ENCODE data around the gene IL20RA. TPM values are rescaled to one million over a fixed set of nuclear protein-coding genes. Genes with fewer than 3 reads are reported as not detected.

Gene IL20RA
- total RNA-seq, 2 donors from 2014 or later, result not detected

DNA sequence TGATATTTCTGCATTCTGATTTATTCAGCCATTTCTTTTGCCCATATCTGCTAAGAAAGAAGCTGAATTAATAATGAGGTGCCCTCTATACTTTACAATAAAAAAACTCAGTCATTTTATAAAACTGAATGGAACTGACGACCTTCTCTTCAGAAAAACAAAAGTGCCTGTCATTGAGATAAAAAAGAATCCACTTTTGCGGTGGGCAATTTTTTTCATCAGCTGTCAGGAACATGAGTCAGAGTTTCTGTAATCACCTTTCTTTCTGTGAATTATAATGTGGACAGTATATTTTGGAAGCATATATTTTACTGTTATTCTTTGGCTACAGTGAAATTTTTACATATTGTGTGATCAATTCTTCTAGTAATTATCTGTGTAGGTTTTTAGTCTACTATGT, 33.4 kb downstream of the IL20RA start:
- H3K4me1 Mint-ChIP-seq (ENCODE audit: low read depth), result no peaks in the 10 kb centered on the region
- DNase-seq, result no peak
- no peak for ATAC-seq (replicated peaks in 1 of 2)
- H3K4me3 Mint-ChIP-seq, result no peak overlapping the region
- no peaks in the 10 kb centered on the region for H3K36me3 Mint-ChIP-seq (ENCODE audit: insufficient read depth in 2 of 2)
- H3K27ac Mint-ChIP-seq, result no peak overlapping the region
- H3K9me3 Mint-ChIP-seq, result no peaks in the 10 kb centered on the region
- H3K27me3 Mint-ChIP-seq (ENCODE audit: low read depth), result peaks cover 48% of the 10 kb centered on the region

DNA sequence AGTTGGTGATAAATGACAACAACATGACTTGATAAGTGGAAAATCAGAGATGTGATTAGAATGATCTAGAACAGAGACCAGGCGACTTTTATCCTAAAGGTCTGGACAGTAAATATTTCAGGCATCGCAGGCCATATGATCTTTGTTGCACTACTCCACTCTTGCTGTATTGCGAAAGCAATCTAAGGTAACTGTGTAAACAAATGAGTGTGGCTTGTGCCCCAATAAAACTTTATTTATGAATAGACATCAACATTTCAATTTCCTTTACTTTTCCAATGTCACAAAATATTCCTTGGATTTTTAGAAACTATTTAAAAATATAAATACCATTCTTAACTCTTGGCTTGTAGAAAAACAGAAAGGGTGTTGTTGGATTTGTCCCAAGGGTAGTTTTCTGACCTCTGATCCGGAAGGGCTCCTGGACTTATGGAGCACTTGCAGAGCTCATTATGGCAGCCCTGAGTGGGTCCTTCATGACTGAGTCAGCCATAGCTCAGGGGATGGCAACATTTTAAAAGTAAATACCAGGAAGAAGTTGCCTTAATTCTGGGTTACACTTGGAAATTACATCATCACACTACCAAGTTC, 34.5 kb downstream of the IL20RA start:
- no peak for DNase-seq
- Mint-ChIP-seq H3K27ac (no peak overlapping the region), H3K36me3 (ENCODE audit: insufficient read depth in 2 of 2) (no peaks in the 10 kb centered on the region), H3K4me3 (no peak overlapping the region), H3K27me3 (ENCODE audit: low read depth) (peaks cover 36% of the 10 kb centered on the region), H3K9me3 (no peaks in the 10 kb centered on the region), H3K4me1 (ENCODE audit: low read depth) (no peaks in the 10 kb centered on the region)
- no peak for ATAC-seq (replicated peaks in 1 of 2)

DNA sequence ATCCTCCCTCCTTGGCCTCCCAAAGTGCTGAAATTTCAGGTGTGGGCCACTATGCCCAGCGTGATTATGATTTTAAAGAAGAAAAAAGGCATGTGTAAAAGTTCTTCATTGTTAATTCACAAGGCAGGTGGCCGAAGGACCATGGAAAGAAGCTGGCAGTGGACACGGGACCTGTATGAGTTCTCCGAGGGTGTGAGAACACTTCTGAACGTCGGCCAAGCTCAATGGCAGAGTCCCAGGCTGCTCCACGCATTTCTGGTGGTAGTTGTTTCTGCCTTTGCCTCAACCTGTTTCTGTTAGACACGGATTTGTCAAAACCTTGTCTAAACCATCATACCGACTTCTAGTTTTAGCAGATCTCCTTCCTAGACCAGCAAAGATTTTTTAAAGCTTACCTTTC, 36.6 kb downstream of the IL20RA start:
- no peak overlapping the region for H3K4me3 Mint-ChIP-seq
- DNase-seq (no peak), ATAC-seq (replicated peaks in 1 of 2) (no peak)
- H3K9me3 Mint-ChIP-seq, result no peaks in the 10 kb centered on the region
- no peak overlapping the region for H3K27ac Mint-ChIP-seq
- H3K36me3 Mint-ChIP-seq (ENCODE audit: insufficient read depth in 2 of 2), result no peaks in the 10 kb centered on the region
- no peaks in the 10 kb centered on the region for H3K4me1 Mint-ChIP-seq (ENCODE audit: low read depth)
- peaks cover 35% of the 10 kb centered on the region for H3K27me3 Mint-ChIP-seq (ENCODE audit: low read depth)

DNA sequence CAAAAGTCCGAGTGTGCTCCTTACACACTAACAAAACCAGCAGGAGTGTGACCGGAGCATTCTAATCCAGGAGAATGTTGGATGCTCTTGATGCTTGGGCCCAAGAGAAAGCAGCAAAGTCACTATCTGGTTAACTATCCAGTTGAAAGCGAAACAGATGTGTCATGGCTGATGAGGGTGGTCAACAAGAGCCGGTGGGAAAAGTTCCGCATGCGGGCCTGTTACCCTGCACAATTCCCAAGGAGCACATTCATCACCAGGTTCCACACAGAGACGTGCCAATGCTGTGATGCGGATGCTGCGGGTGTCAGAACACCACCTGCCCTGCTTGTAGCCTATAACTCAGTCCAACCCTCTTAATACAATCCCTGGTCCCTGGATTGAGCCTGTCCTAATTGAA, 38.7 kb downstream of the IL20RA start:
- Mint-ChIP-seq H3K36me3 (ENCODE audit: insufficient read depth in 2 of 2) (no peaks in the 10 kb centered on the region), H3K4me1 (ENCODE audit: low read depth) (peaks cover 2% of the 10 kb centered on the region), H3K9me3 (no peaks in the 10 kb centered on the region), H3K27ac (no peak overlapping the region), H3K27me3 (ENCODE audit: low read depth) (peaks cover 36% of the 10 kb centered on the region), H3K4me3 (no peak overlapping the region)
- ATAC-seq (replicated peaks in 1 of 2), result no peak
- no peak for DNase-seq

DNA sequence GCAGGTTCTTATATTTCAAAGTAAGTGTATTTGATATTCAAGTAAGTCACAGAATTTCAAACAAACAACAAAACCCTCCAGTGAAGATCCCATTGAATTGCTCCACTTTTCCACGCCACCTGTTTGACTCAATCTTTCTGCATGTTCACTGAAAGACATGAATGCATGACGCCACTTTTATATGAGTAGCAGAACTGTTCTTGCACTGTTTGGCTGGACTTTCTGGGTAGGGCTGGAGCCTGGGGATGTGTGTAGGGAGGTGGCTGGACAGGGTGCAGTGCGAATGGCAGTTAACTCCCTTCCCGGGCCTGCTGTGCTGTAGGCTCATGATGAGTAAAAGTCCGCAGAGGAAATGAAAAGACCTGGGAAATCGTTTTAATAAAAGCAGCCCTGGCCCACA, 39.7 kb downstream of the IL20RA start:
- no peaks in the 10 kb centered on the region for H3K9me3 Mint-ChIP-seq
- H3K4me3 Mint-ChIP-seq, result no peak overlapping the region
- ATAC-seq (replicated peaks in 1 of 2) (no peak), DNase-seq (no peak)
- H3K36me3 Mint-ChIP-seq (ENCODE audit: insufficient read depth in 2 of 2), result no peaks in the 10 kb centered on the region
- H3K27ac Mint-ChIP-seq, result no peak overlapping the region
- peaks cover 5% of the 10 kb centered on the region for H3K4me1 Mint-ChIP-seq (ENCODE audit: low read depth)
- peaks cover 39% of the 10 kb centered on the region for H3K27me3 Mint-ChIP-seq (ENCODE audit: low read depth)

DNA sequence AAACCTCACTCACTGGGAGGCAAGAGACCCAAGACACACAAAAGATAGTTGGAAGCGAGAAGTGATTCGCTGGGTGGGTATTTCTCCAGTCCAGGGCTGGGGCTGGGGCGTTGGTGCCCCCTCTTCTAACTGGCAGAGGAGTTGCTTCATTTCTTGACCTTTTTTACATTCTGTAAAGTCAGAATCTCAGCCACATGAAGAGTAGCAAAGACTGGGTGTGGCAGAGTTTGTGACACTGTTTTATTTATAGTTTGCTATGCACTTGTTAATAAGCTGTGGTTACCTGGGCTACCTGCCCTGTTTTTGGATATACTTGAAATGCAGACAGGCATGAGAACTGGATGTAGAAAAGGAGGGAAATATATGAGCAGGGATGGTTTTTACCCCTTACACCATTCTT, 42.3 kb downstream of the IL20RA start:
- no peaks in the 10 kb centered on the region for H3K36me3 Mint-ChIP-seq (ENCODE audit: insufficient read depth in 2 of 2)
- H3K27ac Mint-ChIP-seq, result no peak overlapping the region
- no peak for ATAC-seq (replicated peaks in 1 of 2)
- no peaks in the 10 kb centered on the region for H3K9me3 Mint-ChIP-seq
- no peak overlapping the region for H3K4me3 Mint-ChIP-seq
- H3K4me1 Mint-ChIP-seq (ENCODE audit: low read depth), result peaks cover 5% of the 10 kb centered on the region
- no peak for DNase-seq
- H3K27me3 Mint-ChIP-seq (ENCODE audit: low read depth), result peaks cover 31% of the 10 kb centered on the region

DNA sequence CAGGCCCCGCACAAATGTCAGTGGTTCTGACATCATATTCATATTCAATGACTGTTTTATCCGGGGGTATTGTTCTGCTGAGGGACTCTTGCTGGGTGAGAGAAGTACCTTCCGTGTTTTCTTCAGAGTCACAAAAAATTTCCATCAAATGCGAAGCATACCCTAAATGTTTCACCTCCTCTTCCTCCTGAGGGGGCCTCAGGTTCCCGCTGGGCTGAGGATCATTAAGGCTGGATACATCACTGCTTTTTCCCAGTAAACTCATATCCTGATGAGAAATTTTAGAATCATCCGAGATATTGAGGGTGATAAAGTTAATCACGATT, 42.8 kb downstream of the IL20RA start:
- Mint-ChIP-seq H3K4me1 (ENCODE audit: low read depth) (peaks cover 5% of the 10 kb centered on the region), H3K36me3 (ENCODE audit: insufficient read depth in 2 of 2) (no peaks in the 10 kb centered on the region), H3K27ac (no peak overlapping the region), H3K9me3 (no peaks in the 10 kb centered on the region), H3K4me3 (no peak overlapping the region), H3K27me3 (ENCODE audit: low read depth) (peaks cover 36% of the 10 kb centered on the region)
- DNase-seq, result no peak
- ATAC-seq (replicated peaks in 1 of 2), result no peak

DNA sequence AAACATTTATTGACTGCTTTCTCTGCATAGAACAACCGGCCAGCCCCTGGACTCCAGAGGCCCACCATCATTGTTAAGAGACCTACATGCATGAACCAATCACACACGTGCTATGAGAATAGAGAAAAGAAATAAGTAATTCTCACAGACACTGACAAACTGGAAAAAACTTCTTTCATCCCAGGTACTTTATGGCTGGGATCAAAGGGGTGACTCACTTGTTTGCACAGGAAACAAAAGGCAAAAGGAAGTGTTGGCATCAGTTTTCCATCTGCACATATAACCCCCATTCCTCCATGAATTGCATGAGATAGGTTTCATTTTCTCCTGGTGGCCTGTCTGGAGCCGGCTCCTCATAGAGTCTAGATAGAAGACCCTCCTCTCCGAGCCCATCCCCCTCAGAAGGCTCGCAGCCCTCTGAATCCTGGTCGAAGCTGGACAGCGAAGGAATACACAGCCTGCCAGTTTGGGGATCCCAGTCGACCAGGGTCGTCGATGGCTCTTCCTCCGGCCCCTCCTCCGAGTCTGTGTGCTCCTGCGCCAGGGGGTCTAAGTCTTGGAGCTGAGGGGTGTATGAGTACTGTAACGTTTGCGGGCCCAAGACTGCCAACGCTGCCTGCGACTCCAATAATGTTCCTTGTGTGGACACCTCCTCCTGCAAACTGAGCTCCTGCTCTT, 43.3 kb downstream of the IL20RA start:
- Mint-ChIP-seq H3K27ac (no peak overlapping the region), H3K36me3 (ENCODE audit: insufficient read depth in 2 of 2) (no peaks in the 10 kb centered on the region), H3K9me3 (no peaks in the 10 kb centered on the region), H3K27me3 (ENCODE audit: low read depth) (peaks cover 41% of the 10 kb centered on the region), H3K4me3 (no peak overlapping the region), H3K4me1 (ENCODE audit: low read depth) (peaks cover 5% of the 10 kb centered on the region)
- DNase-seq (no peak), ATAC-seq (replicated peaks in 1 of 2) (no peak)

DNA sequence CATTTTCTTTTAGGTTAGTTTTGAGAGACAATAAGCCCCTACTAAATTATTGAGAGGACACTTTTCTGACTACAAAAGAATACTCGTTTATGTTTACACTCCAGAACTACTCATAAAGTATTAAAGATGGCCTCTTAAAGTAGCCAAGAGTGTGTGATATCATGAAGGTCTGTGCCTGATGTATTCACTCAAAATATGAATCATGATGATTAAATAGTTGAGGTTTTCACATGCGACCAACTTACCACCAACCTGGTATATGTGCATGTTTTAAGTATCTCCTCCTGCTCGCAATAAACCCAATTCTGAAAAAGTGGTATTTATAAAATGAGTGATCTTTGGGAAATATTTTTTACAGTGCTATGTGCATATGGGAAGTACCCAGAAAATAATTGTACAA, 43.9 kb downstream of the IL20RA start:
- no peaks in the 10 kb centered on the region for H3K9me3 Mint-ChIP-seq
- H3K27me3 Mint-ChIP-seq (ENCODE audit: low read depth), result peaks cover 47% of the 10 kb centered on the region
- no peak for ATAC-seq (replicated peaks in 1 of 2)
- no peak overlapping the region for H3K4me3 Mint-ChIP-seq
- no peaks in the 10 kb centered on the region for H3K36me3 Mint-ChIP-seq (ENCODE audit: insufficient read depth in 2 of 2)
- no peak overlapping the region for H3K27ac Mint-ChIP-seq
- no peak for DNase-seq
- peaks cover 5% of the 10 kb centered on the region for H3K4me1 Mint-ChIP-seq (ENCODE audit: low read depth)

DNA sequence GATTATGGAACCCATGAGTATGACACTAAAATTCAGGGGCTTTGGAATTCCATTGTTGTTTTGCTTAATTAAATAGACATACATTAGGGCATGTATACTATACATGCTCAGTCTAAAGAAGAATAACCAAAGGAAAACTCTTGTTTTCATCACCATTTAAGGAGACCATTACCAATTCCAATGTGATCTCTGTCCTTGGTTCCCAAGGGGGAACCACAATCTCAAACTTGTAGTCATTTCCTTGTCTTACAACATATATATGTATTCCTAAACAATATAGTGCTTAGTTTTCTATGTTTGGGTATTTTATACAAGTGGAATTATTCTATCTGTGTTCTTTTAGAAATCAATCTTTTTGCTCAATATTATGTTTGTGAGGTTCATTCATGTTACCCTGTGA, 49.2 kb downstream of the IL20RA start:
- no peak for ATAC-seq (replicated peaks in 1 of 2)
- Mint-ChIP-seq H3K27me3 (ENCODE audit: low read depth) (peaks cover 40% of the 10 kb centered on the region), H3K4me1 (ENCODE audit: low read depth) (no peaks in the 10 kb centered on the region), H3K4me3 (no peak overlapping the region), H3K9me3 (no peaks in the 10 kb centered on the region), H3K36me3 (ENCODE audit: insufficient read depth in 2 of 2) (no peaks in the 10 kb centered on the region), H3K27ac (no peak overlapping the region)
- DNase-seq, result no peak

DNA sequence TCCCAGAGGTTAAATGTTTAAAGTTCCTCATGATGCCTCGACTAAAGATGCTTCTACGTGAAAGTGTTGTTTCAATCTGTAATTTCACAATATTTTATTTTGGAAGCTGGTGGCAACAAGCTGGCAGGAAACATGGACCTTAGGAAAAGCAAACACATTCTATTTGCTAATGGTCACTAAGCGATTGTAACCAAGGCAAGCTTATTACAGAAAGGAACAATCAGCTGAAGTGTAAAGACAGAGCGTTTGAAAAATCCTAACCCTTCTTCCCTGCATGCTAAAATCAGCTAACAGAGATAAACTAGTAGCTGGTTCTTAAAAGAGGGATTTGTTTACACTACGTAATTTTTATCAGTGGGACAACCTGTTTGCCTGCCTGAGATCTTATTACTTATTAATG, 50.0 kb downstream of the IL20RA start:
- Mint-ChIP-seq H3K27me3 (ENCODE audit: low read depth) (peaks cover 47% of the 10 kb centered on the region), H3K4me3 (no peak overlapping the region), H3K36me3 (ENCODE audit: insufficient read depth in 2 of 2) (no peaks in the 10 kb centered on the region), H3K4me1 (ENCODE audit: low read depth) (no peaks in the 10 kb centered on the region), H3K9me3 (no peaks in the 10 kb centered on the region), H3K27ac (no peak overlapping the region)
- DNase-seq (no peak), ATAC-seq (replicated peaks in 1 of 2) (no peak)

DNA sequence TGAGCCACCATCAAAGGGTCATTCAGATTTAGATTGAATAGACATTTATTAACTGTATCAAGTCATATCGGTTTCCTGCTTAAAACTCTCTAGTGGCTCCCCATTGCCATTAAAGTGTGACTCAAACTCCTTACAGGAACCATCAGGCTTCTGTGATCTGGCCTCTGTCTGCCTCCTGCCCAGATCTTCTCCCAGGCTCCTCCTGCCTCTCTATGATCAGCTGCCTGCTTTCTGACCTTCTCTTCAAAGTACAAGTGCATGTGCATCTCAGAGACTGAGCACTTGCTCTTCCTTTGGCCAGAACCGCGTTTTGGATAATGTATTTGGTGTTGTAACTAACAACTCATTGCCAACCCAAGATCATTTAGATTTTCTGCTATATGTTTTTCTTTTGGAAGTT, 52.7 kb downstream of the IL20RA start:
- no peaks in the 10 kb centered on the region for H3K36me3 Mint-ChIP-seq (ENCODE audit: insufficient read depth in 2 of 2)
- H3K9me3 Mint-ChIP-seq, result no peaks in the 10 kb centered on the region
- H3K27me3 Mint-ChIP-seq (ENCODE audit: low read depth), result peaks cover 69% of the 10 kb centered on the region
- no peaks in the 10 kb centered on the region for H3K4me1 Mint-ChIP-seq (ENCODE audit: low read depth)
- ATAC-seq (replicated peaks in 1 of 2), result no peak
- no peak for DNase-seq
- no peak overlapping the region for H3K4me3 Mint-ChIP-seq
- H3K27ac Mint-ChIP-seq, result no peak overlapping the region

DNA sequence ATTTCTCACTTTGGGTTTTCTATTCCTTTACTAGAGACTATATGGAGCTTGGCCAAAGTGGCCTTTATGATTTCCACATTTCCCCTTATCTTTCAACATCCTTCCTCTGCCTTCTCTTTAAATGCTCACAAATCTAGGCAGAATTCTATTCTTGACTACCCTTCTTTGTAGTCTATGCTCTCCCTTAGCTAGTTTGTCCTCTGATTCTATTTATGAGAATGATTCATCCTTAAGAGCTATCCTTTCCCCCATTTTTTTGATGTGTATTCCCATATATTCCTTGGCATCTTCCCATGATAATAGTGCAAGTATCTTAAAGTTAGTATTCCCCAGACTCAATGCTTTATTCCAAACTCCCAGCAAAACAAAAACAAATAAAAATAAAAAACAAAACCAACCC, 53.1 kb downstream of the IL20RA start:
- no peak for DNase-seq
- no peaks in the 10 kb centered on the region for H3K9me3 Mint-ChIP-seq
- H3K27ac Mint-ChIP-seq, result no peak overlapping the region
- H3K4me1 Mint-ChIP-seq (ENCODE audit: low read depth), result no peaks in the 10 kb centered on the region
- no peaks in the 10 kb centered on the region for H3K36me3 Mint-ChIP-seq (ENCODE audit: insufficient read depth in 2 of 2)
- H3K27me3 Mint-ChIP-seq (ENCODE audit: low read depth), result peaks cover 64% of the 10 kb centered on the region
- no peak for ATAC-seq (replicated peaks in 1 of 2)
- H3K4me3 Mint-ChIP-seq, result no peak overlapping the region

DNA sequence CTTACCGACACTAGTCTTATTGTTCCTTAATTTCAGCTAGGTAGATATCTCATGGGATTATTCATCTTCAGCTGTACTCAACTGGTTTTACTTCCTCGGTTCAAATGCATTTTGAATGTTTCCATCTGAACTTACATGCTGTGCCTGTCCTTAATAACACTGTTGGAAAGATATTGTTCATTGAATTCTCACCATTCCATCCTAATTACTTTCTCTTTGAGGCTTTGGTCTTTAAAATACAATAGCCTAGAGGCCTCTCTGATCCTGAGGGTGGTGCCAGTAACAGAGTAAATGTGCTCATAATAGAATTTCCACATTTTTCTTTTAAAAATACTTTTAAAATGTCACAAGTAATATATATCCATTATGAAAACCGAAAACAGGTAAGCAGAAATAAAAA, 54.0 kb downstream of the IL20RA start:
- H3K4me3 Mint-ChIP-seq, result no peak overlapping the region
- H3K4me1 Mint-ChIP-seq (ENCODE audit: low read depth), result no peaks in the 10 kb centered on the region
- H3K27ac Mint-ChIP-seq, result no peak overlapping the region
- ATAC-seq (replicated peaks in 1 of 2) (no peak), DNase-seq (no peak)
- H3K36me3 Mint-ChIP-seq (ENCODE audit: insufficient read depth in 2 of 2), result no peaks in the 10 kb centered on the region
- H3K27me3 Mint-ChIP-seq (ENCODE audit: low read depth), result peaks cover 55% of the 10 kb centered on the region
- no peaks in the 10 kb centered on the region for H3K9me3 Mint-ChIP-seq
